Natural killer cell (primary cell): ENCODE data around the gene GP2. TPM values are rescaled to one million over a fixed set of nuclear protein-coding genes. Genes with fewer than 3 reads are reported as not detected.

Experiments used
- ATAC-seq, 3 donors: fragments of 150-1000 bp in 2 of 3; fragments of 200-7000 bp in 1 of 3; cut with Tn5 transposase; 1 replicate in 1 of 3; 2 replicates in 2 of 3; pipeline ENCODE4 v1.10.0; 2021; ENCODE audit warnings: mild to moderate bottlenecking in 2 of 3, moderate library complexity in 2 of 3
- DNase-seq, 2 donors: peaks; one replicate each; pipeline versions ENCODE4 v3.0.0 to v3.0.0-alpha.2; 2013 to 2021; ENCODE audit warnings: mixed read lengths in 1 of 2
- H3K27ac ChIP-seq: one replicate; pipeline ENCODE4 v1.5.1; 2013; ENCODE audit warnings: mild to moderate bottlenecking, low read length
- H3K27me3 ChIP-seq: one replicate; pipeline ENCODE4 v1.6.1; 2013; ENCODE audit warnings: low read length; ENCODE audit not compliant: control insufficient read depth, insufficient read depth
- H3K36me3 ChIP-seq: one replicate; pipeline ENCODE4 v1.6.1; 2013; ENCODE audit warnings: low read length; ENCODE audit not compliant: control insufficient read depth, insufficient read depth
- H3K4me1 ChIP-seq: one replicate; pipeline ENCODE4 v1.6.1; 2013; ENCODE audit warnings: low read length; ENCODE audit not compliant: control insufficient read depth, insufficient read depth
- H3K4me3 ChIP-seq: one replicate; pipeline ENCODE4 v1.5.1; 2013; ENCODE audit warnings: low read length
- H3K9me3 ChIP-seq: one replicate; pipeline ENCODE4 v1.6.1; 2013; ENCODE audit warnings: low read length; ENCODE audit not compliant: control insufficient read depth, insufficient read depth
- H3K27ac Mint-ChIP-seq, 2 donors: one replicate each; pipeline ENCODE4 v1.8.0; 2022; ENCODE audit warnings: mild to moderate bottlenecking in 2 of 2, mixed read lengths in 2 of 2, moderate library complexity in 1 of 2
- H3K27me3 Mint-ChIP-seq, 2 donors: one replicate each; pipeline ENCODE4 v1.8.0; 2022; ENCODE audit warnings: low read depth in 2 of 2, mixed read lengths in 2 of 2
- H3K36me3 Mint-ChIP-seq: one replicate; pipeline ENCODE4 v1.8.0; 2022; ENCODE audit warnings: mixed read lengths
- H3K4me1 Mint-ChIP-seq, 2 donors: one replicate each; pipeline ENCODE4 v1.8.0; 2022; ENCODE audit warnings: mixed read lengths in 2 of 2
- H3K4me3 Mint-ChIP-seq: one replicate; pipeline ENCODE4 v1.8.0; 2022; ENCODE audit warnings: mild to moderate bottlenecking, moderate library complexity, mixed read lengths
- H3K9me3 Mint-ChIP-seq, 2 donors: one replicate each; pipeline ENCODE4 v1.8.0; 2022; ENCODE audit warnings: mixed read lengths in 2 of 2
- CTCF ChIP-seq: fragments of 200-600 bp; IDR thresholded peaks from one replicate; pipeline ENCODE4 v1.8.0; 2022; ENCODE audit warnings: antibody characterized with exemption
- WGBS: methylation state at CpG from one replicate; pipeline ENCODE4 v1.1.7; 2013; ENCODE audit warnings: missing lambda C conversion rate; ENCODE audit not compliant: insufficient coverage; 5-methylcytosine and 5-hydroxymethylcytosine counted together
- intact Hi-C: fragments of 100-400 bp; cut with micrococcal nuclease; formaldehyde crosslinking; loops from one replicate; pipeline ENCODE4 v1.14.2; 2022
- total RNA-seq, 4 donors: library from RNA; stranded (reverse); fragments of 120-200 nt in 1 of 4; gene quantifications; one replicate each; pipeline versions ENCODE4 v1.2.3 to v1.2.4, GENCODE V29; 2013 to 2022

GP2 gene
- total RNA-seq, 3 donors from 2014 or later (not counting 1 experiment from before 2014, with no cell fraction given) = not detected

DNA sequence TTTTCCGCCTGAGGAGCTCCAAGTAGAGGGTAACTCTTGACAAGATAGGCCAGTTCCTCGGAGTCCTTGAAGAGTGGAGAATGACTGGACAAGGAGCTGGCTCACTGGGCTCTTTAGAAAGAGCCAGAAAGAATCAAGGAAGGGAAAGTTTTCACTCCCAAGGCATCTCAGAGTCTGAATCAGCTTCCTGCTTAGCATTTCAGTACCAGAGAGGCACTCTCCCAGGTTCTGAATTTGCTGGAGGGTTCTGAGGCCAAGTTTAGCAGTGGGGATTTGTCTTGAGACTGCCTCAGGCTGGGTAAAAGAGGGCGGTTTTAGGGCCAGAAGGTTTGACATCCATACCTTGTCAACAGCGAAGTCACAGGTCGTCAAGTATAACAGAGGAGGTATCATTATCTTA lies 25.5 kb downstream of the GP2 start:
- H3K27me3 ChIP-seq = no peaks in the 10 kb centered on the region
- H3K27ac ChIP-seq = no peak overlapping the region
- no peak overlapping the region for H3K27ac Mint-ChIP-seq
- TF ChIP-seq CTCF = no peak
- H3K36me3 ChIP-seq = no peaks in the 10 kb centered on the region
- H3K4me3 Mint-ChIP-seq = no peak overlapping the region
- no peak overlapping the region for H3K4me3 ChIP-seq
- peaks cover 4% of the 10 kb centered on the region in 2 donors for H3K4me1 Mint-ChIP-seq
- no peaks in the 10 kb centered on the region for H3K4me1 ChIP-seq
- no peak for DNase-seq
- H3K9me3 Mint-ChIP-seq = peaks cover 0 to 4% of the 10 kb centered on the region in 2 donors
- ATAC-seq = no peak
- no peaks in the 10 kb centered on the region for H3K36me3 Mint-ChIP-seq
- H3K9me3 ChIP-seq = no peaks in the 10 kb centered on the region
- WGBS = 66% methylated on average over 5 of the region's 5 CpGs
- intact Hi-C loops = loop anchor here (5.0 kb wide), 1 partner anchor 395 kb away; no protein-coding TSS in a partner anchor
- H3K27me3 Mint-ChIP-seq = peaks cover 10 to 22% of the 10 kb centered on the region in 2 donors

DNA sequence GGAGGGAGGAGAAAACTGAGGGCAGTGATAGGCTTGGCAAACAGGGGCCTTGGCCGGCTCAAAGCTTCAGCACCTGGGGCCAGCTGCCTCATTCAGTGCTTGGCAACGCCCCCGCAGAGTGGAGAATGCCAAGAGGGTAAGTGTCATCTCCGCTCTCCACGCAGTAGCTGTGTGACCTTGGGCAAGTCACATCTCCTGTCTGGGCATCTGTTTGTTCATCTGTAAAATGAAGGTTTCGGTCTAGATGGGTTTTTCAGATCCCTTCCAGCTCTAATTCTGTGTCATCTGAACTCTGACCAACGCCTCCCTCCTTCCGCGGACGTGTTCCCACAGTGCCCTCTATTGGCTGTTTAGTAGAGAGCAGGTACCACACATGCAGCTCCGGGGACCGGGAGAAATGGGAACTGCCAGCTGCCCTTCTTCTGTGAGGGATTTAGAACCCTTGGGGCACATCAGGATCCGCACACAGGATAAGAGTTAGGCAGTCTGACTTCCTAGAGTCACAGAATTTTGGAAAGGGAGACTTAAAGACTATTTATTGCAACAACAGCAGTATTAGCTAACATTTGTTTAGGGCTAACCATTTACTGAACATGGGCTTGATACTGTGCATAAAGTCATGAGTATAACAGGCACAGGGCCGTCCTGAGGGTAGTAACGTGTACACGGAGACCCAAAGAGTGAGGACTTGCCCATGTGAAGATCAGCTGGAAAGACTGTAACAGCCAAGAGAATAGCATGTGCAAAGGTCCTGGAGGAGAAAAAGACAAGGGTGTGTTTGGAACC lies 26.8 kb downstream of the GP2 start:
- Mint-ChIP-seq H3K27ac (no peak overlapping the region), H3K36me3 (no peaks in the 10 kb centered on the region), H3K4me3 (no peak overlapping the region), H3K9me3 (peaks cover 0 to 4% of the 10 kb centered on the region in 2 donors), H3K27me3 (peaks cover 10 to 22% of the 10 kb centered on the region in 2 donors), H3K4me1 (peaks cover 4% of the 10 kb centered on the region in 2 donors)
- no peaks in the 10 kb centered on the region for H3K36me3 ChIP-seq
- H3K27ac ChIP-seq = no peak overlapping the region
- H3K27me3 ChIP-seq = no peaks in the 10 kb centered on the region
- DNase-seq (peak in 1 of 2 donors; percentile 44), ATAC-seq (peak; percentile 47 to 66 (median 56))
- no peaks in the 10 kb centered on the region for H3K9me3 ChIP-seq
- no peak overlapping the region for H3K4me3 ChIP-seq
- TF ChIP-seq CTCF = peak; percentile 21
- intact Hi-C loops = loop anchor here (5.0 kb wide), 1 partner anchor 393 kb away; no protein-coding TSS in a partner anchor
- 26% methylated on average over 16 of the region's 16 CpGs for WGBS
- no peaks in the 10 kb centered on the region for H3K4me1 ChIP-seq

DNA sequence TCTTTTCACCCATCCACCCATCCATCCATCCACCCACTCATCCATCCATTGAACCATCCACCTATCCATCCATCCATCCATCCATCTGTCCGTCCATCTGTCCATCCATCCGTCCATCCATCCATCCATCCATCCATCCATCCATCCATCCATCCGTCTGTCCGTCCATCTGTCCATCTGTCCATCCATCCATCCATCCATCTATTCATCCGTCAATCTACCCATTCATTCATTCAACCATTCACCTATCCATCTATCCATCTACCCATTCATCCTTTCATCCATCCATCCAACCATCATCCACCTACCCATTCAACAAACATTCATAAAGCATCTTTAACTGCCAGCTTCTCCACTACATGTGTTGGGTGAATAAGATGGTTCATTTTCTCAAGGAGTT lies 28.9 kb downstream of the GP2 start:
- Mint-ChIP-seq H3K4me3 (no peak overlapping the region), H3K36me3 (no peaks in the 10 kb centered on the region), H3K9me3 (peaks cover 0 to 4% of the 10 kb centered on the region in 2 donors), H3K27ac (no peak overlapping the region), H3K4me1 (peaks cover 4% of the 10 kb centered on the region in 2 donors), H3K27me3 (peaks cover 10 to 22% of the 10 kb centered on the region in 2 donors)
- no peak overlapping the region for H3K4me3 ChIP-seq
- intact Hi-C loops = no loop called here
- H3K9me3 ChIP-seq = no peaks in the 10 kb centered on the region
- no peak for TF ChIP-seq CTCF
- H3K36me3 ChIP-seq = no peaks in the 10 kb centered on the region
- H3K4me1 ChIP-seq = no peaks in the 10 kb centered on the region
- DNase-seq = no peak
- WGBS = 86% methylated on average over 5 of the region's 5 CpGs
- ATAC-seq = no peak
- H3K27me3 ChIP-seq = no peaks in the 10 kb centered on the region
- H3K27ac ChIP-seq = no peak overlapping the region
